HG02759 (cell line): ENCODE results near the gene PSMC6.

ENCODE experiments used
- ATAC-seq: cut with Tn5 transposase; IDR thresholded peaks from one replicate; pipeline ENCODE4 v1.9.1; 2021; ENCODE audit warnings: mild to moderate bottlenecking, moderate library complexity; ENCODE audit not compliant: unreplicated experiment

The PSMC6 gene

DNA sequence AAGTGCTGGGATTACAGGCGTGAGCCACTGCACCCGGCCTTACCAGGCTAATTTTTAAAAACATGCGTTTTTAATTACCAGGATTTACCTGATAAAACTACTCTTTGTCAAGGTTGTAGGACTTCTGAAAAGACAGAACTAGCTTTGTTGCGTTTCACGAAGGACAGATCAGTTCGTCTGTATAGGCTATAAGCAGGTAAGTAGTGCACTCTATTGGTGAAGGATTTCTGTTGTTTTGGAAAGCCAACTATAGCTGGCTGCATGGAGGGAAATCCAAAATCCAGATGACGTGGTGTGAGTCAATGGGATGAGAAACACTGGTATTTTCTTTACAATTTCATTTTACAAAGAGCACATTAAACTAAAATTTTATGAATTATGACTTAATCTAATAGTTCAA is 69.8 kb downstream of the PSMC6 start:
- no peak for ATAC-seq
